CD4-positive, alpha-beta T cell treated with Interferon gamma for 1 hour (primary cell): ENCODE data around the gene DOCK1.

Experiments used
- DNase-seq: peaks from one replicate; pipeline ENCODE4 v3.0.0-alpha.2; 2020

The DOCK1 gene

GRCh38 chr10:127094984-127095383, 189.8 kb downstream of the DOCK1 start:
- DNase-seq = no peak

- no peak for DNase-seq
Observed at GRCh38 chr10:127100983-127101615, 195.9 kb downstream of the DOCK1 start.

GRCh38 chr10:127102176-127102575, 196.9 kb downstream of the DOCK1 start:
- no peak for DNase-seq

GRCh38 chr10:127115100-127115499, 209.9 kb downstream of the DOCK1 start:
- DNase-seq = no peak

- peak; percentile 9 for DNase-seq
Observed at GRCh38 chr10:127117125-127117524, 211.9 kb downstream of the DOCK1 start.

- DNase-seq = no peak
Observed at GRCh38 chr10:127118034-127118433, 212.8 kb downstream of the DOCK1 start.

- DNase-seq = no peak
Observed at GRCh38 chr10:127119936-127120335, 214.7 kb downstream of the DOCK1 start.

GRCh38 chr10:127122831-127123230, 217.6 kb downstream of the DOCK1 start:
- no peak for DNase-seq

GRCh38 chr10:127123626-127124025, 218.4 kb downstream of the DOCK1 start:
- DNase-seq = no peak

GRCh38 chr10:127125331-127125730, 220.1 kb downstream of the DOCK1 start:
- no peak for DNase-seq

GRCh38 chr10:127127822-127128221, 222.6 kb downstream of the DOCK1 start:
- DNase-seq = no peak

GRCh38 chr10:127129104-127129503, 223.9 kb downstream of the DOCK1 start:
- DNase-seq = no peak

GRCh38 chr10:127132451-127132850, 227.2 kb downstream of the DOCK1 start:
- no peak for DNase-seq

- no peak for DNase-seq
Observed at GRCh38 chr10:127133225-127133624, 228.0 kb downstream of the DOCK1 start.

- DNase-seq = no peak
Observed at GRCh38 chr10:127133672-127134500, 228.7 kb downstream of the DOCK1 start.

- DNase-seq = no peak
Observed at GRCh38 chr10:127135844-127136577, 230.8 kb downstream of the DOCK1 start.

GRCh38 chr10:127137391-127137790, 232.2 kb downstream of the DOCK1 start:
- DNase-seq = no peak

GRCh38 chr10:127142136-127142535, 236.9 kb downstream of the DOCK1 start:
- DNase-seq = no peak

GRCh38 chr10:127142856-127143255, 237.6 kb downstream of the DOCK1 start:
- no peak for DNase-seq

- DNase-seq = no peak
Observed at GRCh38 chr10:127145173-127145572, 239.9 kb downstream of the DOCK1 start.

- no peak for DNase-seq
Observed at GRCh38 chr10:127146661-127147060, 241.4 kb downstream of the DOCK1 start.

- DNase-seq = no peak
Observed at GRCh38 chr10:127148066-127148932, 243.1 kb downstream of the DOCK1 start.

- DNase-seq = no peak
Observed at GRCh38 chr10:127148933-127149220, 243.6 kb downstream of the DOCK1 start.
